GM19023 (cell line): ENCODE measurements around the gene EIF1B.
"Not testable (repeated sequence)": the region's sequence is repeated elsewhere in the genome, so short reads cannot be mapped to it uniquely, and the experiment has no call there.

Source experiments
- ATAC-seq: cut with Tn5 transposase; IDR thresholded peaks from one replicate; pipeline ENCODE4 v1.9.1; 2021; ENCODE audit warnings: mild to moderate bottlenecking, moderate library complexity; ENCODE audit not compliant: unreplicated experiment

Gene EIF1B

DNA sequence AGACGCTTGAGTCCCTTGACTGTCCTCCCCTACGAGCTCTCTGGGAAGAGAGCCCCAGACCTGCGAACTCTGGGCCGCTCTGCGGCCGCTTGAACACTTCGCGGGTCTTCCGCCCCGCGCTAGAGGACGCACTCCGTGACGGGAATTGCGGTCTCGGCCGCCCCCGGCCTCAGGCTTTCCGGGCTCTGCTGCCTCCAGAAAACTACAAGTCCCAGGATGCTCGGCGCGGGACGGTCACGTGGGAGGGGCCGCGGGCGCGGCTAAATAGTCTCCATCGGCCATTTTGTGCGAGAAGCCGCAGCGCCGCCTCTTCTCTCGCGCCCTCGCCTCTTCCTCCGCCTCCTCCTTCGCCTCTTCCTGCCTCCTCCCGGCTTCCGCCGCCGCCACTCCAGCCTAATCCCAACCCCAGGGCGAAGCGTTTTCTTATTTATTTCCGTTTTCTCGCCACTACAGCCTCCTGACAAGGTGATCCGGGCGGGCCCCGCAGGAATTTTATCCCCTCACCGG lies at the start of gene EIF1B:
TSS of gene EIF1B (plus strand) at position 290 of the 507 bp plus-strand sequence. CDS start 235 bp downstream, outside the sequence.
- peak; percentile 93 for ATAC-seq

DNA sequence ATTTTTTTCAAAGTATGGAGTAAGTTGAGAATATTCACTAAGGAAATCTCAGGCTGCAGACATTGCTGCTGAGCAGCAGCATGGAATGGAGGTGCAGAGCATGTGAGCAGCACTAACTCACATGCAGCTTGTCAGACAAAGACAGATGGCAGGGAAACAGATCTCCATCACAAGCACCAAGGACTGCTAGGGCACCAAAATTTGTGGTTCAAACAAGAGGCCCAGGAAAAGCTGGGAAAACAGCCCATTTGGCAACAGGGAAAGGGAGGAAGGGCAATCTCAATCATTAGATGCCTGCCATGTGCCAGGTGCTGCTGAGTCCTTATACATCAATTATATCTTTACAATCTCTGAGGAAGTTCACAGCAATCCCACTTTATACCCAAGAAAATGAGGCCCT lies 47.2 kb upstream of the EIF1B start:
- ATAC-seq = no peak

DNA sequence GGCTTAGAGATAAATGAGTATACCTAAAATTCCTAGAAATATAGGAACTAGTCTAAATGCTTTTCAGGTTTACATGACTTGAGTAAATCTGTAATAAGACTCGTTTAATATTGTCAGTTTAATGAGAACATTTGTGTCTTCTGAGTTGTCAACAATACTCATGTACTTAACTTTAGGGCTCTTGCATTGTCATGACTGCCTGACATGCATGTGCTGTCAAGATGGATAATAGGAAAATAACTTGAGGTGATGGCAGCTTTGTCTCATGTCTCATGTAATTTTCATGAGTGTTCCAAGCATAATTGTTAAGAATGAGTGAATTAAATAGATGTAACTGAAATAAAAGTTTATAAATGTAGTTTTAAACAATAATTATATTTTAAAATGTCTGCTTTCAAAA lies 45.1 kb upstream of the EIF1B start:
- no peak for ATAC-seq

DNA sequence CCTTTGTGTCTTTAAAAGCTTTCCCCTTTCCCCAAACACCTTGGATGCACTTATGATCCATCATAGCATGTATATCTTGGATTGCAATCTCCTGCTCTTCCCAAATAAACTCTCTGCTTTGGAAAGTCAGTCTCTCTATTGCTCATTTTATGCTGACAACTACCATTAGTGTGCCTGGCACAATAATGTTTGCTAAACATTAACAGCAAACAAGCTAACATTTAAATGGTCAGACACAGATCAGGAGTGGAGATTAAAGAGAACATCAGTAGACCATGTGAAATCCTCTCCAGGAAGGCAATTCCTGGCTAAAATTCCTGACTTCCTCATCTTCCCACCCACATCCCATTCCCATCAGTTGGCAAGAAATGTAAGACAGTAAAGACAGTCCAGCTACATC lies 44.3 kb upstream of the EIF1B start:
- ATAC-seq = no peak

DNA sequence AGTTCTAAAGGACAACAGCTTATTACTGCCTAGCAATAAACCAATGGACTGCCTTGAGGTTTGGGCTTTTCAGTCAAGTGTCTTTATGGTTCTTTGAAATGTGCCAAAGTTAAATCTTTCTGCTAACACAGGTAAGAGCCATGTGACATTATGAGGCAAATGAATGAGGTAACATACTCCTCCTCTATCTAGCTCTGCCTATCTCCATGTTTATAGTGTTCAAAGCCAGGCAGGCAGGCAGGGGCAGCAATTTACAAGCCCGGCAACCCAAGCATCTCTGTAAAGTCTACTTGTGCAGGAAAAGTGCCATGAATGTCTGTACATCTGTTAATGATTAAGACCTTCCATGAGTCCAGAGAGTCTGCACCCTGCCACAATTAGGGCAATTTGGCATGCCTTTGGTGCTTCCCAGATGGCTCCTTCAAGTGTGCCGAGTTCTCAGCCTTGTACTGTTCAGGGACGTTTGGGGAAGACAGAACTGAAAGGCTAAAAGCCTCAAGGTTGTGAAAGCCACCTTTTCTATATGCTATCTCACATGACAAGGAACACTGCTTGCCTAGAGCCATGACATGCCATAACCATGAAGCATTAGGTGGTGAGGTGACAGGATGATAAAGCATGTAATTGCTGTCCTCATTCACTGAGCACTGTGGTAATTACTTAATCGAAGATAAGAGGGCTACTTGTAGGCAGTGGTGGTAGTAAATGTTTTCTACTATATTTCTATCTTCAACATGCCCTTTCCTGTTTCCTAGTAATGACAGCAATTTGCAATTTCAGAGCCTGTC lies 41.4 kb upstream of the EIF1B start:
- no peak for ATAC-seq

DNA sequence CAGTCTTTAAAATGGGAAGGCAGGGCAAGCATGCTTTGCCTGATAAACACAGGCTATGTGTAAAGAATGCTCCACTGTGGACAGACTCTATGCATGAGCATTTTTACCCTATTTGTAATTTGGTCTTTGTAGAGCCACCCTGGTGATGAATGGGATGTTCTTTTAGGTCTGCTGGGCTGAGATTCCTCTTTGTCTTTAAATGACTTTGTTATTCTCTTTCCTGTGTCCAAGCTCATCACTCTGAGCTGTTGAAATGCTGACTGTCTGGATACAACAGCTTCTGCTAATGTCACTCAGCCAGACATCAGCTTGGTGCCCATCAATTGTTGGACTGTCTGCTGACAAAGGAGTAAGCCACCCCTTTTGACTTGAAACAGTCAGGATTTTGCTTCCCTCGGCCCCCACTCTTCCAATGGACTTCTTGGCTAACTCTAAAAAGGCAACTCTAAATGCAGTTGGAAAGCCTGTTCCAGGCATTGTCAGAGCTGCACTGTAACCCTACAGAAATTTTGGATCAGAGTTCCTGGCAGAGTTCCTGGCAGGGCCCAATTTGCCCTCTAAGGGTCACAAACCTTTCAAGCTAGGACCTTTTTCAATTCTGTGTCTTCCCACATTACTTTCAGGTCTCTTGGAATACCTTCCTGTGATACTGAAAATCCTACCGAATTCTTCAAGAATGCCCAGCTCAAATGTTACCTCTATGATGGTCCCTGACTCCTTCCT lies 40.5 kb upstream of the EIF1B start:
- ATAC-seq = no peak

DNA sequence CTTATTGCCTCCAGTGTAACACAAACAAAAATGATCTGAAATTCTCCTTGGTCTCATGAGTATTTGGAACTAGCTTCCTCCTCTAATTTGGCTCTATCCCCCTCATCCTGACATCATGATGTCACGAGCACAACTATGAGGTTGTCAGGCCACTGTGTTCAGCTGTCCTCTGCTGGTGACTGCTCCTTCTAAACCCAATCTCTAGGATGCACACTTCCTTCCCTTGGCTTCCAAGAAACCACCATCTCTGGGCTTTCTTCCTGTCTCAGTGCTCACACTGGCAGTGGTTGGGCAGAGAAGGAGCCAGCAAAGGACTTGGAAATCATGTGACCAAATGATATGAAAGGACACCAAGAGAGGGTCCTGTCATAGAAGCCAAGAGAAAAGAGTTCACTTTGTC lies 30.7 kb upstream of the EIF1B start:
- no peak for ATAC-seq

DNA sequence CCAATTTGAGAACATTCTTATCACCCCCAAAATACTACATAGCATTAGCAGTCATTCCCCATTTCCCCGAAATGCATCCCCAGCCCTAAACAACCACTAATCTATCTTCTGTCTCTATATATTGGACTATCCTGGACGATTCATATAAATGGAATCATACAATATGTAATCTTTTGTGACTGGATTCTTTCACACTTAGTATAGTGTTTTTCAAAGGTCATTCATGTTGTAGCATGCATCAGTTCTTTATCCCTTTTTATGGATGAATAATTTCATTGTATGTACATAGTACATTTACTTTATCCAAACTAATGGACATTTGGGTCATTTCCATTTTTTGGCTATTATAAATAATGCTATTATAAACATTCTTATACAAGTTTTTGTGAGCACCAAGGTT lies 27.5 kb upstream of the EIF1B start:
- ATAC-seq = no peak

DNA sequence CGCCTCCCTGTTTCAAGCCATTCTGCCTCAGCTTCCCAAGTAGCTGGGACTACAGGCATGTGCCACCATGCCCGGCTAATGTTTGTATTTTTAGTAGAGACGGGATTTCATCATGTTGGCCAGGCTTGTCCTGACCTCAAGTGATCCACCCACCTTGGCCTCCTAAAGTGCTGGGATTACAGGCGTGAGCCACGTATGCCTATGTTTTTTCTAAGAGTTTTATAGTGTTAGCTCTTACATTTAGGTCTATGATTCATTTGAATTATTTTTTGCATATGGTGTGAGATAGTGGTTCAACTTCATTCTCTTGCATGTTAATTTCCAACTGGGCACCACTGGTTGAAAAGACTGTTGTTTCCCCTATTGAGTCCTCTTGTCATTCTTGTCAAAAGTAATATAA lies 26.4 kb upstream of the EIF1B start:
- not testable (repeated sequence) for ATAC-seq

DNA sequence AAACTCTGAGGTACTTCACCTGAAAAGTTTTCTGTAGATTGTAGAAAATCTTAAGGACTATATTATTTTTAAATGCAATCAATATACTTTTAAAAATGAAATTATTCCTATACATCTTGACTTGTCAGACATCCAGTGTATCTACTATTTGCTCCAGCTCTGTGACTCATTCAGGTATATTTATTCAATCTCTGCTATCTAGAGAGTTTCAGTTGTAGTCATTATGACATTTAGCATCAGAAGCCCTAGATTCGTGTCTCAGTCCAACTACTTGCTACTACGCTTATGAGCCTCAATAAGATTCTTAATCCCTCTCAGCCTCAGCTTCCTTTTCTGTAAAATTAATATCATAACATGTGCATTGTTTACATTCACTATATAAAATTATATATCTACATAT lies 22.3 kb upstream of the EIF1B start:
- ATAC-seq = no peak

DNA sequence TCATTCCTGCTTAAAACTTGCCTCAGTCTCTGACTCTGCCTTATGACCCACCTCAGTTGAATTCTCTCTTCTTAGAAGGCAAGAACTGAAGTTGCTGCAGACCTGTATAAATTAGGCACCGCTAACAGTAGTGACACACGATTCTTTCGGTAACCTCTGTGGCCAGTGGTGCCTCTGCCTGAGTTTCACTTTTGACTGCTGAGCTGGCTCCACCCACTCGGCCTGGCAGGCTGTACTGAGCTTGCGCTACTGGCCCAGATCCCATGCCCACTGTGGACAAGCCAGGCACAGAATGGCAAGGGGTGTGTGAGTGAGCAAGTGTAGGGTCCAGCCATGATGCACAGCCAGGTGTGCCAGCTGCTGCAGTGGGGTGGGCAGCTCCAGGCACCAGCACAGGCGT lies 19.1 kb upstream of the EIF1B start:
- no peak for ATAC-seq

DNA sequence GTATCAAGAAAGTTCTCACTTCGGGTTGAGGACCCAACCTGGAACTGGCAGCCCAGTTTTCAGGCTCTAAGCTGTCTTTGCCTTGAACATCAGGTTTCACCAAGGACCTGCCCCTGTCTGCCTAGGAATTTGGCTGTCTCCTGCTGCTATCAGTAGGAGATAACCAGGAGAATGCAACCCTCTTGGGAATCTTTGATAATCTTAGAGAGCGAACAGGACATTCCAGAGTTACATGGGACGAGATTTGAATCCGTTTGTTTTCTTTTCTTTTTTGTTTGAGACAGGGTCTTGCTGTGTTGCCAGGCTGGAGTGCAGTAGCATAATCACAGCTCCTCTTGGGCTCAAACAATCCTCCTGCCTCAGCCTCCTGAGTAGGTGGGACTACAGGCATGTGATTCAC lies 18.0 kb upstream of the EIF1B start:
- no peak for ATAC-seq

DNA sequence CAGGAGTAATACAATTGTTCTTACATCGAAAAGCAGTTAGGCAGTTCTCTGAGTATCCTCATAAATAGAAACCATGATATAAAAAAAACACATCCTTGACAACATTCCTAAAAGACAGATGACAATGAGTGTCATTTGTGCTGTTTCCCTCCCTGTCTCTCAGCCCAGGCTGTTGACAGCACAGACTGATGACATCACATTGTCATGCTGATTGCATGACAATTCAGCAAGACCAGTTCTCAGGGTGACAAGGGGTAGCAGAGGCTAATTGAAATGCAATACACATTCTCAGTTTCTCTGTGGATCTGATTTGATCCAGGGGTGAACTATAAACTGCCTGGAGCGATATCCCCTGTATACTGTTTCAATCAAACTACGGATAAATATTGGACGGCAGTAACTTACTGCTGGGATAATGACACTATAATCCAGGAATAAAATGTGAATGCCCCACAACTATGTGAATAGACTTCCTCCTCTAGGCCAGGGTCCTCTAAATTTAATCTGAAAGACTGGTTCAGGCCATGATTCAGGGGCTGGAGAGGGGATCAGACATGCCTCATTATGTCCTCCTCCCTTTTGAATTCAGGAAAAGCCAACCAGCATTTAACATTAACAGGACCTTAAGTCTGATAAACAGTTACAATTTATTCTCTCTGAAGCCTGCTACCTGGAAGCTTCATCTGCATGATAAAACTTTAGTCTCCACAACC lies 16.7 kb upstream of the EIF1B start:
- ATAC-seq = no peak

DNA sequence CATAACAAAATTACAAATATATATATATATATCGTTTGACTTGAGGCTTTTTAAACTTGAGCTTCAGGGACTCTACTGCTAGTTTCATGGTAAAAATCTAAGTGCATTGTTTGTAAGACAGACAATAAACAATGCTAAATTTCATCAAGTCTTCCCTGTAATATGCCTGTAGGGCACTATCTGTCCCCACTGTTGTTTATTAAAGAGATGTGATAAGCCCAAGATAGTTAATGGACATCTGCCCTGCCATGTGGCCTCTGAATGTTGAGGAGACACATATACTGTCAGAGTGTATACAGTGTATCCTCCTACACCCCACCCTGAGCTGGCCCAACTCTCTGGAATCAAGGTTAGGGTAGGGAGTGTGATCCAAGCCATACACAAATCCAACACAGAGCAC lies 15.1 kb upstream of the EIF1B start:
- no peak for ATAC-seq

DNA sequence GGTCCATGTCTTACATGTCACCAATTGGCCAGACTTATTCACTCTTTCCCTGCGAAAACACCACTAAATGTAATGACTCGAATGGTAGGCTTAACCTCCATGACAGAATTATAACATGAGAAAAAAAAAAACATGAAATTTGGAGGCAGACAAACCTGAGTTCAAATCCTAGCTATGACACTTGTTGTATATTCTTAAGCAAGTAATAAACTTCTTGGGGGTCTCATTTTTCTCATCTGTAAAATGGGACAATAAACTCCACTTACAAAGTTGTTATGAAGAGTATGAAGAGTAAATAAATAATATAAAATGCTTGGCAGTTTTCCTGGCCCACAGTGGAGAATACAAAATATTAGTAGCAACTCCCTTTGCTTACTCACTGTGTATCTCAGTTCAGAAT lies 11.4 kb upstream of the EIF1B start:
- ATAC-seq = no peak

DNA sequence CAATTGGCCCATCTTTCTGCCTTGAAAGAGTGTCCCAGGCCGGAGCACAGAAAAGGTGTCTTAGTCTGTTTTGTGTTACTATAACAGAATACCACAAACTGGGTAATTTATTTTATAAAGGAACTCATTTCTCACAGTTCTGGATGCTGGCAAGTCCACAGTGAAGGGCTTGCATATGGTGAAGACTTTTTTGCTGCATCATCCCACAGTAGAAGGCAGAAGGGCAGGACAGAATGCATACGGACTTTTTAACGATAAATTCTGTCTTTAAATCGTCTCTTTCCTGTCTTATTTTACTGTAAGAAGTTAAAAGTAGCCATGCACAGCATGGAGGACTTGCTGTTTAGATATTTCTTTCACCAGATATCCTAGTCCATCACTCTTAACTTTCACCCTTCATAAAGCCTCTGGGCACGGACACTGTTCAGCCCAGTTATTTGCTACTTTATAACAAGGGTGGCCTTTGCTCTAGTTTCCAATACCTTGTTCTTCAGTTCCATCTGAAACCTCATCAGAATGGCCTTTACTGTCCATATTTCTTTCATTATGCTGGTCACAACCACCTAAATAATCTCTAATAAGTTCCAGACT lies 10.3 kb upstream of the EIF1B start:
- no peak for ATAC-seq

DNA sequence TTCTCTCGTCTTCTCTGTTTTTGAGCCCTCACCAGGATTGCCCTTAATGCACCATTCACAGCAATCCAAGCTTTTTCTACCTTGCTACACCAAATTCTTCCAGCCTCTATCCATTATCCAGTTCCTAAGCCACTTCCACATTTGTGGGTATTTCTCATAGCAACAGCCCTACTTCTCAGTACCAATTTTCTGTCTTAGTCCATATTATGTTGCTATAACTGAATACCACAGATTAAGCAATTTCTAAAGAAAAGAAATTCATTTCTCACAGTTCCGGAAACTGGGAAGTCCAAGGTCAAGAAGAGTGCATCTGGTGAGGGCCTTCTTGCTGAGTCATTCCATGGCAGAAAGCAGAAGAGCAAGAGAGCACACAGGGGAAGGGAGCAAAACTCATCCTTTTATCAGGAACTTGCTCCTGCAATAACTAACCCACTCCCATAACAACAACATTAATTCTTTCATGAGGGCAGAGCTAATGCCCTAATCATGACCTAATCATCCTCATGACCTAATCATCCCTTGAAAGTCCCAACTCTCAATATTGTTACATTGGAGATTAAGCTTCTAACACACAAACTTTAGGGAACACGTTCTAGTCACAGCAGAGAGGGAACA lies 9.7 kb upstream of the EIF1B start:
- ATAC-seq = no peak

DNA sequence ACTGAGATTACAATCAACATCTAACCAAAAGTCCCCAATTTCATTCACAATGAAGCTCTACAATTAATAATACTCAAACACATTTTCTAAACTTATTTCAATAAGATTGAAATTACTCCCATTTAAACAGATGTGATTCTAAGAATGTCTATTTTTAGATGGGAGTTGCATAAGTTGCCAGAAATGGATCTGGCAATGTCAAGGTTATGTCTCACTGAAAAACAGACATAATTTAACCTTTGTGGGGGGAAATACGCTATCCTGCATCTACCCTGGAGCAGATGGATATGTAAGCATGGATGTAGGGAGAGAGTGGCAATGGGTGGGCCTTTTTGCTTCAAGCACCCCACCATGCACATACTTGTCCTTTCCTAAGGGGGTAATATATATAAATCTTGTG lies 6.7 kb upstream of the EIF1B start:
- no peak for ATAC-seq

DNA sequence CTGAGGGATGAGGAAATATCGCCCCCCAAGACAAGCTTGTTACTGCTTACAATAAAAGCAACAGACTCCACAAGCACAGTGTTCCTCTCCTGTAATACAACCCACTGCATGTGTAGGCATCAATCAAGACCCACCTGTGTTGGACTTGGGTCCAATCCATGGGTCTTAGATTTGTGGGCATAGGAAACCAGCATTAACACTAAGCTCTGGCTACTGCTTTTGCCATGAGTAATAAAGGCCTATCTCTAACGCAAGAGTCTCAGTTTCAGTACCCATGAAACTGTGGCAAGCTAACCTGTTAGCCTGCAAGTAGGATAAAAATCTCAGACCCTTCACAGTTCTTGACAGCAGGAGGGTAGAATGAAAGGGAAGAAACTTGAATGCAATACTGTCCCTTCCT lies 5.2 kb upstream of the EIF1B start:
- ATAC-seq = no peak

DNA sequence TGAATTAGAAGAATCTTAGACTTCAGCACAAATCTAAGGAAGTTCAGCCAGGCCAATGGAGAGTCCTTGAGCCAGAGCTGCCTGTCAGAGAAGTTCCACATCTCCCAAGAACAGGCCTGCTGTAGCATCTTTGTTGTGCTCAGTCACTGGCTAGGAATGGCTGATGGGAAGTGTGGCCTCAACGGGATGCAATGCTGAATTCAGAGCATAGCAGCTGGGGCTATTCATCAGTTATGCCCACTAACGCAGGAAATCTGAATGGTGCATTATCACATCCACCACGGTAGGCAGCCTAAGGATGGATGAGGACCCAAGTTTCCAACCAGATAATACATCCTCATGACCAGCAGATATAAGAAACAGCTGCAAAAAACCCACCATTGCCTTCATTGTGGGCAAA lies 3.2 kb upstream of the EIF1B start:
- no peak for ATAC-seq

DNA sequence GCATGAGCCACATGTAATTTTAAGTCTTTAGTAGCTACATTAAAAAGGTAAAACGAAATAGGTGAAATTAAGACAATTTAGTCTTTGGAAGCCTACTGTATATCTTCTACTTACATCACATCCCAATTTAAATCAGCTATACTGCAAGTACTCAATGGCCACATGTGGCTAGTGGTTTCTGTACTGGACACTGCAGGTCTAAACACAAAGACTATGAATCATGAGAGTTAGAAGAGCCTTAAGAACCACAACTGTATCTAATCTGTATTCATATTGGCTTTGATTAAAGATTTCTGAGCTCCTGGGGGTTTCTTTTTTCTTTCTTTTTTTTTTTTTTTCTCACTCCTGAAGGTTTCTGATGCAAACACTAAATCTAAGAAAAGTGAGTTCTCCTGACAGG lies 2.3 kb upstream of the EIF1B start:
- no peak for ATAC-seq
